Spleen (tissue), 11 donors: ENCODE data around the gene SMIM29. TPM values are rescaled to one million over a fixed set of nuclear protein-coding genes. Genes with fewer than 3 reads are reported as not detected.

ENCODE experiments used
- DNase-seq: peaks from one replicate; pipeline ENCODE4 v3.0.0-alpha.2; 2020
- H3K27ac ChIP-seq, 8 donors: fragments of 200-600 bp; sonication (generic) in 7 of 8; 1 replicate in 4 of 8; 2 replicates in 4 of 8; pipeline versions ENCODE4 v1.5.0 to v1.8.0; 2016 to 2021; ENCODE audit warnings: inconsistent platforms in 4 of 8, mild to moderate bottlenecking in 4 of 8, moderate library complexity in 1 of 8
- H3K27me3 ChIP-seq, 7 donors: fragments of 200-600 bp; sonication (generic) in 6 of 7; replicated peaks in 1 of 7; 1 replicate in 4 of 7; 2 replicates in 3 of 7; pipeline versions ENCODE4 v1.5.0 to v1.8.0; 2016 to 2021; ENCODE audit warnings: inconsistent platforms in 3 of 7, mild to moderate bottlenecking in 1 of 7
- H3K36me3 ChIP-seq, 6 donors: fragments of 200-600 bp; sonication (generic) in 5 of 6; 1 replicate in 4 of 6; 2 replicates in 2 of 6; pipeline versions ENCODE4 v1.5.0 to v1.8.0; 2016 to 2021; ENCODE audit warnings: inconsistent platforms in 2 of 6
- H3K4me1 ChIP-seq, 6 donors: fragments of 200-600 bp; sonication (generic) in 5 of 6; 1 replicate in 3 of 6; 2 replicates in 3 of 6; pipeline versions ENCODE4 v1.5.0 to v1.8.0; 2016 to 2021; ENCODE audit warnings: inconsistent platforms in 3 of 6
- H3K4me3 ChIP-seq, 8 donors: fragments of 200-600 bp; sonication (generic) in 7 of 8; 1 replicate in 4 of 8; 2 replicates in 4 of 8; pipeline versions ENCODE4 v1.5.0 to v1.8.0; 2016 to 2021; ENCODE audit warnings: inconsistent platforms in 4 of 8, mild to moderate bottlenecking in 4 of 8, moderate library complexity in 2 of 8
- H3K9me3 ChIP-seq, 8 donors: fragments of 200-600 bp; sonication (generic) in 7 of 8; 1 replicate in 4 of 8; 2 replicates in 4 of 8; pipeline versions ENCODE4 v1.5.0 to v1.8.0; 2016 to 2021; ENCODE audit warnings: inconsistent platforms in 4 of 8
- CTCF ChIP-seq, 11 experiments: fragments of 200-600 bp in 7 of 11; fragments of 450-650 bp in 4 of 11; sonication (generic) in 4 of 11; IDR thresholded peaks in 8 of 11; conservative IDR thresholded peaks in 3 of 11; 1 replicate in 7 of 11; 2 replicates in 4 of 11; pipeline versions ENCODE4 v1.4.0 to v1.8.0; 2016 to 2021; ENCODE audit warnings: antibody characterized with exemption in 11 of 11, inconsistent platforms in 4 of 11, mild to moderate bottlenecking in 1 of 11
- POLR2A ChIP-seq, 3 donors: fragments of 450-650 bp; IDR thresholded peaks; one replicate each; pipeline ENCODE4 v1.5.1; 2017; ENCODE audit warnings: antibody characterized with exemption in 3 of 3, mild to moderate bottlenecking in 1 of 3
- POLR2AphosphoS5 ChIP-seq, 3 donors: sonication (generic); formaldehyde crosslinking; IDR thresholded peaks; one replicate each; pipeline ENCODE4 v1.5.1; 2017; ENCODE audit warnings: antibody characterized with exemption in 3 of 3
- WGBS, 5 donors: extraction: QIAGEN DNeasy Blood & Tissue Kit in 3 of 5; methylation state at CpG; one replicate each; pipeline versions ENCODE4 v1.1.5 to v1.1.7; 2013 to 2018; 5-methylcytosine and 5-hydroxymethylcytosine counted together
- intact Hi-C: fragments of 100-400 bp; cut with DNase I; formaldehyde crosslinking; loops from one replicate; pipeline ENCODE4 v1.15.0; 2023; ENCODE audit warnings: low total_unique reads
- polyA plus RNA-seq, 3 donors: library from polyadenylated mRNA; stranded (reverse); fragments of 200-250 nt; gene quantifications; one replicate each; pipeline ENCODE4 v1.2.1, GENCODE V29; 2013
- total RNA-seq, 7 donors: library from RNA; depleted of rRNA in 3 of 7; stranded (reverse); fragments of >200 nt in 3 of 7; fragmentation: NEBNext Ultra II Directional in 4 of 7; extraction: Animal tissue kit (Norgen Biotek cat#: 25700) in 4 of 7; gene quantifications; one replicate each; pipeline versions ENCODE4 v1.1.0 to v1.2.1, GENCODE V29; 2016 to 2021
- donor health status: healthy with polysubstance abuse.
- donor health status: DM: no; HTN: no; CAD: no; lungs with moderate emphysema.
- donor health status: DM: no; HTN: no; CAD: no.
- donor health status: Bipolar disorder and iron deficiency.
- donor health status: healthy.
- donor health status: DM: no; HTN: no; CAD: no.
- donor health status: DM: yes; HTN: yes; CAD: no.

Gene SMIM29
- total and polyA plus RNA-seq, 10 donors = 24.7 to 73.7 (median 36.4) TPM

GRCh38 chr6:34232901-34233300 is 15.9 kb downstream of the SMIM29 start:
- no peak overlapping the region for H3K4me3 ChIP-seq
- H3K27ac ChIP-seq = peak overlapping the region in 2 of 8 donors; percentile 97
- TF ChIP-seq POLR2A (IDR thresholded peaks at IDR 0.05) (no peak), CTCF (IDR thresholded peaks at IDR 0.05 in 8 of 11, conservative IDR thresholded peaks at IDR 0.05 in 3 of 11) (no peak), POLR2AphosphoS5 (IDR thresholded peaks at IDR 0.05) (no peak)
- peaks cover 0 to 31% (median 17%) of the 10 kb centered on the region in 6 donors for H3K4me1 ChIP-seq
- intact Hi-C loops = no loop called here
- H3K9me3 ChIP-seq = no peaks in the 10 kb centered on the region
- DNase-seq = peak; percentile 70
- WGBS, 5 donors = 85 to 93% (median 86%) methylated on average over 4 to 5 of the region's 5 CpGs
- no peaks in the 10 kb centered on the region for H3K27me3 ChIP-seq
- H3K36me3 ChIP-seq = no peaks in the 10 kb centered on the region

GRCh38 chr6:34231566-34232336 is 17.1 kb downstream of the SMIM29 start:
- Histone ChIP-seq H3K36me3 (no peaks in the 10 kb centered on the region), H3K27me3 (no peaks in the 10 kb centered on the region), H3K4me3 (no peak overlapping the region), H3K4me1 (peaks cover 0 to 39% (median 26%) of the 10 kb centered on the region in 6 donors), H3K9me3 (no peaks in the 10 kb centered on the region), H3K27ac (no peak overlapping the region)
- intact Hi-C loops = no loop called here
- no peak for TF ChIP-seq CTCF (IDR thresholded peaks at IDR 0.05 in 8 of 11, conservative IDR thresholded peaks at IDR 0.05 in 3 of 11)
- TF ChIP-seq POLR2AphosphoS5 (IDR thresholded peaks at IDR 0.05) = no peak
- no peak for TF ChIP-seq POLR2A (IDR thresholded peaks at IDR 0.05)
- DNase-seq = peak; percentile 34
- WGBS, 5 donors = 94 to 98% (median 96%) methylated on average over 16 to 17 of the region's 17 CpGs

GRCh38 chr6:34230653-34231371 is 18.0 kb downstream of the SMIM29 start:
- H3K36me3 ChIP-seq = no peaks in the 10 kb centered on the region
- no peaks in the 10 kb centered on the region for H3K9me3 ChIP-seq
- intact Hi-C loops = no loop called here
- DNase-seq = peak; percentile 66
- no peak overlapping the region for H3K4me3 ChIP-seq
- H3K4me1 ChIP-seq = peaks cover 0 to 37% (median 22%) of the 10 kb centered on the region in 6 donors
- H3K27ac ChIP-seq = no peak overlapping the region
- no peak for TF ChIP-seq POLR2A (IDR thresholded peaks at IDR 0.05)
- no peak for TF ChIP-seq POLR2AphosphoS5 (IDR thresholded peaks at IDR 0.05)
- no peak for TF ChIP-seq CTCF (IDR thresholded peaks at IDR 0.05 in 8 of 11, conservative IDR thresholded peaks at IDR 0.05 in 3 of 11)
- 55 to 69% (median 66%) methylated on average over 5 of the region's 5 CpGs for WGBS, 5 donors
- no peaks in the 10 kb centered on the region for H3K27me3 ChIP-seq

- intact Hi-C loops = no loop called here
- Histone ChIP-seq H3K27ac (no peak overlapping the region), H3K9me3 (no peaks in the 10 kb centered on the region), H3K36me3 (no peaks in the 10 kb centered on the region), H3K4me1 (peaks cover 0 to 35% (median 16%) of the 10 kb centered on the region in 6 donors), H3K4me3 (no peak overlapping the region), H3K27me3 (no peaks in the 10 kb centered on the region)
- 95 to 98% (median 97%) methylated on average over 8 of the region's 8 CpGs for WGBS, 5 donors
- no peak for DNase-seq
- TF ChIP-seq CTCF (IDR thresholded peaks at IDR 0.05 in 8 of 11, conservative IDR thresholded peaks at IDR 0.05 in 3 of 11) (no peak), POLR2A (IDR thresholded peaks at IDR 0.05) (no peak), POLR2AphosphoS5 (IDR thresholded peaks at IDR 0.05) (no peak)
Observed at GRCh38 chr6:34229877-34230276, 18.9 kb downstream of the SMIM29 start.
